ENCODE measurements around the gene DYNC1LI2.
"Not testable (repeated sequence)": the region's sequence is repeated elsewhere in the genome, so short reads cannot be mapped to it uniquely, and the experiment has no call there.

DYNC1LI2 gene

DNA sequence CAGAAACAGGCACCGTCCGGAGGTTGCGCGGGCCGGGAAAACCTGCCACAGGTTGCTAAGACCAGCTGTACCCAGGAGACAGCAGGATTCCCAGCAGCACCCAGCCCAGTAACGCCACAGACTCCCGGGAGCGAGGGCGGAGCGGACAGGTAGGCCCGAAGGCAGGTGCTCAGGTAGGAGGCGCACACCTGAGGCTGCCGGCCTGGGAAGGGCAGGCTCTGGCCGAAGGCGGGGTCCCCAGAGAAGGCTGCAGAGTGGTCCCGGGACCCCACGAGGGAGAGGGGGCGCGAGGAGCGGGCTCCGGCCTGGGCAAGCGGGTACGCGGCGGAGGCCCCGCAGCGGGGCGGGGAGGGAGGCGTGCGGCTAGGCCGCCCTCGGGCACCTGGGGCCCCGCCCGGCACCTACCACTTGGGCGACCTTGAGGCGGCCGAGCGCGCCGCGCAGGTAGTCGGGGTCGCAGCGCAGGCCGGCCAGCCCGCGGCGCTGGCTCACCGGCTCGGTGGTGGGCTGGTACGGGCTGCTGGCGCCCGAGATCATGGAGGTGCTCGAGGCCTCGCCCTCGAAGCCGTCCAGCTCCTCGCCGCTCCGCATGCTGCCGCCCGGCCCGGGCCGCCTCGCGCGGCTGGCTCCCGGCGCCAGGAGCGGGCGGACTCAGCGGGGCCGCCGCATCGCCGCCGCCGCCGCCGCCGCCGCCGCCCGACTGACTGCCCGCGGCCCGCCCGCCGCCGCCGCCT lies 55.3 kb downstream of the DYNC1LI2 start:
- DNase-seq, result peak; percentile 35

- DNase-seq, result no peak
These were observed 55.9 kb downstream of the DYNC1LI2 start for GRCh38 chr16:66695471-66695934.

DNA sequence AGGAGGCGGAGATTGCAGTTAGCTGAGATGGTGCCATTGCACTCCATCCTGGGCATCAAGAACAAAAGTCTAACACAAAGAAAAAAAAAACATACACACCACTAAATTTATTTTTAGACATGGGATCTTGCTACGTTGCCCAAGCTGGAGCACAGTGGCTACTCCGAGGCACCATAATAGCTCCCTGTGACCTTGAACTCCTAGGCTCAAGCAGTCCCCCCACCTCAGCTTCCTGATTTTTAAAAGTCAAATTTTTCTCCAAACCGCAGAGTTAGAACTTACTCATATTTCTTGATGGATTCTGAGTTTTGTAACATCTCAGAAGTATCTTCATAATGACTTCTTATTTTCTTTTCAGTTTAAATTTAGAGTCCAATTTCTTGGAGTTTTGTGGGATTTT lies 58.3 kb downstream of the DYNC1LI2 start:
- no peak for DNase-seq

DNA sequence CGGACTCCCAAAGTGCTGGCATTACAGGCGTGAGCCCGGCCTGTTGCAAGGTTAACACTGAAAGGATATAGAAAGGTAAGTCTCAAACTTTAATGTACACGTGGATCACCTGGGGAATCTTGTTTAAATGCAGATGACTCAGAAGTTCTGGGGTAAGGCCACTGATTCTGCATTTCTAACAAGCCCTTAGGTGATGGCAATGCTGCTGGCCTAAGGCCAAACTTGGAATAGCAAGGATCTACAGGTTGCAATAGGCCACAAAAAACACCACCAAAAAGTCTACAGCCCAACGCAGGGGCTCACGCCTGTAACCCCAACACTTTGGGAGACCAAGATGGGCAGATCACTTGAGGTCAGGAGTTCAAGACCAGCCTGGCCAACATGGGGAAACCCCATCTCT lies 59.1 kb downstream of the DYNC1LI2 start:
- no peak for DNase-seq

DNA sequence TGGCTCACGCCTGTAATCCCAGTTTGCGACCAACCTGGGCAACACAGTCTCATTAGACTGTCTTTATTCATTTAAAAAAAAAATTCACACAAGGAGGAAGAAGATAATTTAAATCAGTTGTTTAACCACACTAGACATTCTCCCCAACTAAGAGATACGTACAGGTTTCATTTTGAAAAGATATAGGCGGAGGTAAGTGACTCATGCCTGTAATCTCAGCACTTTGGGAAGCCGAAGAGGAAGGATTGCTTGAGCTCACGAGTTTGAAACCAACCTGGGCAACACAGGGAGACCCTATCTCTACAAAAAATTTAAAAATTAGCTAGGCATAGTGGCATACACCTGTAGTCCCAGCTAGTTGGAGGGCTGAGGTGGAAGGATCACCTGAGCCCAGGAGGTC lies 60.2 kb downstream of the DYNC1LI2 start:
- no peak for DNase-seq

- DNase-seq, result no peak
These were observed 61.1 kb downstream of the DYNC1LI2 start for GRCh38 chr16:66690106-66690847.

GRCh38 chr16:66689282-66689681 lies 62.1 kb downstream of the DYNC1LI2 start:
- no peak for DNase-seq

- no peak for DNase-seq
These were observed 63.3 kb downstream of the DYNC1LI2 start for GRCh38 chr16:66687906-66688625.

GRCh38 chr16:66685501-66686115 lies 65.8 kb downstream of the DYNC1LI2 start:
- DNase-seq, result not testable (repeated sequence)

DNA sequence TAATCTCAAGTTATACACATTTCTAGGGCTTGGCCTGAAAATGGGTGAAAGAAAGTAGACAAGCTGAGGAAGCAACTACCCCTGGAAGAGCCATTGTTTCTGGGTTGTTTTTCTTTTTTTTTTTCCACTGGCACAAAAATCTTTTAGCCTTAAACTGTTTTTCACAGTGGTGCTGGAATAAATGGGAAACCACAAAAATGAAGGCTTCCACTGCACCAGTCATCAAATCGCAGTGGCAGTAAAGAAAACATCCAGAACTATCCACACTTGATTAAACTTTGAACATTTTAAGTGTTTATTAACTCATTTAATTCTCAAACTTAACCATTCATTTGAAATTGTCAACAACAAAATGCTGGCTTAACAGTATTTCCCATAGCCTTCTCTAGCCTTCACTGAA lies 69.1 kb downstream of the DYNC1LI2 start:
- DNase-seq, result no peak

- DNase-seq, result no peak
These were observed 69.7 kb downstream of the DYNC1LI2 start for GRCh38 chr16:66681676-66682075.

GRCh38 chr16:66678337-66678736 lies 73.1 kb downstream of the DYNC1LI2 start:
- no peak for DNase-seq

DNA sequence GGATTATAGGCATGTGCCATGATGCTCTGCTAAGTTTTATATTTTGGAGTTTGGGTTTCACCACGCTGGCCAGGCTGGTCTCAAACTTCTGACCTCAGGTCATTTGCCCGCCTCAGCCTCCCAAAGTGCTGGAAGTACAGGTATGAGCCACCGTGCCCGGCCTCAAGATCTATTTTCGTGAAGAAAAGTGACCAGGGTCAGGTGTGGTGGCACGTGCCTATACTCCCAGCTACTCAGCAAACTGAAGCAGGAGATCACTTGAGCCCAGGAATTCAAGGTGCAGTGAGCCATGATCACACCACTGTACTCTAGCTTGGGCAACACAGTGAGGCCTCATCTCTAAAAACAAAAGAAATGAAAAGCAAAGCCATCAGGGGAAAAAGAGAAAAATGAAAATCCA lies 73.6 kb downstream of the DYNC1LI2 start:
- no peak for DNase-seq

GRCh38 chr16:66677179-66677578 lies 74.2 kb downstream of the DYNC1LI2 start:
- DNase-seq, result no peak

DNA sequence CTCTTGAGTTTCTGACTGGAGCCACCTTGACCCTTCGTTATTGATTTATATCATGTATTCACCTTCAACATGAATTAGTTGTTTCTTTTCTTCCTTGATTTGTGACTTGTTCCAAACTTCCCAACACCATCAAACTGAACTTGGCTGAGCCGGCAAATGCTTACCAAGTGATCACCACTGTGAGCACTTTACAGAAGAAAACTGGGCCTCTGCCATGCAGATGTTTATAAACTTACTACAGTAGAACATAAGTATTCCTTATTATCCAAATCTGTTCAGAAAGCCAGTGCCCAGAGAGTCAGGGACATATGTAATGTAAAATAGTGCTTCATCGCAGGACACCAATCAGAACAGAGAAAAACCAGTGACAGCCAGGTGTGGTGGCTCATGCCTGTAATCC lies 74.8 kb downstream of the DYNC1LI2 start:
- DNase-seq, result no peak

- no peak for DNase-seq
These were observed 77.7 kb downstream of the DYNC1LI2 start for GRCh38 chr16:66673691-66674090.
